DND-41 (cell line): ENCODE results near the gene MRFAP1.

ENCODE experiments used
- ATAC-seq: fragments of 200-7000 bp; cut with Tn5 transposase; 3 replicates; pipeline ENCODE4 v1.9.1; 2021; ENCODE audit warnings: low read depth; ENCODE audit not compliant: insufficient read depth
- DNase-seq: peaks from one replicate; pipeline ENCODE4 v3.0.0-alpha.2; 2020
- H2AFZ ChIP-seq: 2 replicates; pipeline ENCODE4 v1.6.0; 2012; ENCODE audit warnings: low read depth, low read length
- H3K27ac ChIP-seq: 2 replicates; pipeline ENCODE4 v1.5.1; 2012; ENCODE audit warnings: low read length, inconsistent platforms
- H3K27me3 ChIP-seq: fragments of 200-600 bp; sonication (generic); 2 replicates; pipeline ENCODE4 v1.6.0; 2012; ENCODE audit warnings: low read length, mild to moderate bottlenecking, inconsistent platforms; ENCODE audit not compliant: insufficient read depth, poor library complexity
- H3K36me3 ChIP-seq: 2 replicates; pipeline ENCODE4 v1.5.1; 2012; ENCODE audit warnings: low read length, inconsistent platforms; ENCODE audit not compliant: insufficient read depth
- H3K4me1 ChIP-seq: 2 replicates; pipeline ENCODE4 v1.5.1; 2012; ENCODE audit warnings: mild to moderate bottlenecking, low read length; ENCODE audit not compliant: insufficient read depth
- H3K4me2 ChIP-seq: 2 replicates; pipeline ENCODE4 v1.6.0; 2012; ENCODE audit warnings: mild to moderate bottlenecking, moderate library complexity, low read length, inconsistent platforms; ENCODE audit not compliant: insufficient read depth
- H3K4me3 ChIP-seq, 2 experiments: fragments of 200-600 bp in 1 of 2; shearing (Covaris generic) in 1 of 2; 2 replicates each; pipeline ENCODE4 v1.5.1; 2012 to 2016; ENCODE audit warnings: inconsistent platforms in 2 of 2, low read length in 2 of 2, mild to moderate bottlenecking in 2 of 2, low read depth in 1 of 2, moderate library complexity in 1 of 2
- H3K79me2 ChIP-seq: 2 replicates; pipeline ENCODE4 v1.6.0; 2012; ENCODE audit warnings: low read length, inconsistent platforms; ENCODE audit not compliant: insufficient read depth
- H3K9ac ChIP-seq: 2 replicates; pipeline ENCODE4 v1.6.0; 2012; ENCODE audit warnings: low read depth, mild to moderate bottlenecking, inconsistent platforms, low read length, moderate library complexity
- H3K9me3 ChIP-seq: 2 replicates; pipeline ENCODE4 v1.5.1; 2012; ENCODE audit warnings: low read length, moderate library complexity, mild to moderate bottlenecking, inconsistent platforms; ENCODE audit not compliant: insufficient read depth, severe bottlenecking
- H4K20me1 ChIP-seq: 2 replicates; pipeline ENCODE4 v1.6.0; 2012; ENCODE audit warnings: low read length; ENCODE audit not compliant: insufficient read depth
- EZH2 ChIP-seq: IDR thresholded peaks from 3 replicates; pipeline ENCODE4 v1.6.1; 2012; ENCODE audit warnings: borderline replicate concordance, low read depth, mild to moderate bottlenecking, moderate library complexity, low read length, inconsistent platforms; ENCODE audit not compliant: severe bottlenecking
- TF ChIP-seq, protein P1 (sequence below): IDR thresholded peaks from 2 replicates; pipeline ENCODE4 v1.5.1; 2012; ENCODE audit warnings: borderline replicate concordance, low read length, moderate library complexity, mild to moderate bottlenecking; ENCODE audit not compliant: poor library complexity, severe bottlenecking; ENCODE audit errors: extremely low read depth

The MRFAP1 gene

DNA sequence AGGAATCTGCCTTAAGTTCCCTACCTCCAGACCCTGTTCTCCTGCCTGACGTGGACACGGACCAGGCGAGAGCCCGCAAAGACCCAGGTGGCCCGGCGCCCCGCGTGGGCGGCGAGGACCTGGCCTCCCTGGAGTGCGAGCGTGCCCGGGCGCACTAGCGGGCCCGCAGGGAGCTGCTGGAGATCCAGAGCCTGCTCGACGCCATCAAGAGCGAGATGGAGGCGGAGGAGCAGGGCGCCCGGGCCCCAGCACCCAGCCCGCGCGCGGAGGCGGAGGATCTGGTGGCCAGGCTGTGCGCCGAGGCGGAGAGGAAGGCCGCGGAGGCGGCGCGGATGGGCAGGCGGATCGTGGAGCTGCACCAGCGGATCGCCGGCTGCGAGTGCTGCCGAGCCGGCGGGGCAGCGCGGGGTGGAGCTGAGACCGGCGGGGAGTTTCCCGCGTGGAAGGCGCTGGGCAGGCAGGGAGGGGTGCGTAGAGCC, 18.2 kb downstream of the MRFAP1 start:
- ATAC-seq = no peak
- Histone ChIP-seq H3K4me1 (no peaks in the 10 kb centered on the region), H3K27me3 (no peaks in the 10 kb centered on the region), H3K36me3 (no peaks in the 10 kb centered on the region), H2AFZ (no peak overlapping the region), H3K4me2 (no peak overlapping the region), H4K20me1 (no peaks in the 10 kb centered on the region), H3K4me3 (no peak overlapping the region), H3K27ac (no peak overlapping the region), H3K79me2 (no peaks in the 10 kb centered on the region), H3K9me3 (no peaks in the 10 kb centered on the region), H3K9ac (no peak overlapping the region)
- DNase-seq = no peak
- no peak for TF ChIP-seq EZH2
- TF ChIP-seq, protein P1, sequence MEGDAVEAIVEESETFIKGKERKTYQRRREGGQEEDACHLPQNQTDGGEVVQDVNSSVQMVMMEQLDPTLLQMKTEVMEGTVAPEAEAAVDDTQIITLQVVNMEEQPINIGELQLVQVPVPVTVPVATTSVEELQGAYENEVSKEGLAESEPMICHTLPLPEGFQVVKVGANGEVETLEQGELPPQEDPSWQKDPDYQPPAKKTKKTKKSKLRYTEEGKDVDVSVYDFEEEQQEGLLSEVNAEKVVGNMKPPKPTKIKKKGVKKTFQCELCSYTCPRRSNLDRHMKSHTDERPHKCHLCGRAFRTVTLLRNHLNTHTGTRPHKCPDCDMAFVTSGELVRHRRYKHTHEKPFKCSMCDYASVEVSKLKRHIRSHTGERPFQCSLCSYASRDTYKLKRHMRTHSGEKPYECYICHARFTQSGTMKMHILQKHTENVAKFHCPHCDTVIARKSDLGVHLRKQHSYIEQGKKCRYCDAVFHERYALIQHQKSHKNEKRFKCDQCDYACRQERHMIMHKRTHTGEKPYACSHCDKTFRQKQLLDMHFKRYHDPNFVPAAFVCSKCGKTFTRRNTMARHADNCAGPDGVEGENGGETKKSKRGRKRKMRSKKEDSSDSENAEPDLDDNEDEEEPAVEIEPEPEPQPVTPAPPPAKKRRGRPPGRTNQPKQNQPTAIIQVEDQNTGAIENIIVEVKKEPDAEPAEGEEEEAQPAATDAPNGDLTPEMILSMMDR = no peak

DNA sequence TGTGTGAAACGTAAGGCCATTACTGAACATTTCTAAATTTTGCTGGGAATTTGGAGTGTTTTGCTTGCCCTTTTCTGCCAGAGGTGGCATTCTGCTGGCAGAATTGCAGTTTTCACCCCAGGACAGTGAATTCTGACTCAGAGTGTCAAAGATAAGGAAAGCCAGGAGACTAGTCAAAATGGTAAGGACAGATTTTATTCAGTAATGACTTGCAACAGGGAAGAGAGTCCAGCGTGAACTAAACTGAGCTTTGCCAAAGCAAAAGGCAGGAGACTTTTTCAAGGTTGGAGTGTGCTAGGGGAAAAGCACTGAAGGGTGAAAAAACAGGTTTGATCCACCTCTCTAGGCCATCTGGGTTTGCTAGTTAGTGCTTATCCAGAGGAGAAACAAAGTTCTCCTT, 19.4 kb downstream of the MRFAP1 start:
- Histone ChIP-seq H3K4me2 (no peak overlapping the region), H3K9ac (no peak overlapping the region), H3K36me3 (no peaks in the 10 kb centered on the region), H3K79me2 (no peaks in the 10 kb centered on the region), H4K20me1 (no peaks in the 10 kb centered on the region), H2AFZ (no peak overlapping the region), H3K4me3 (no peak overlapping the region), H3K27me3 (no peaks in the 10 kb centered on the region), H3K9me3 (no peaks in the 10 kb centered on the region), H3K4me1 (no peaks in the 10 kb centered on the region), H3K27ac (no peak overlapping the region)
- TF ChIP-seq, protein P1 = no peak
- no peak for TF ChIP-seq EZH2
- DNase-seq (no peak), ATAC-seq (no peak)

DNA sequence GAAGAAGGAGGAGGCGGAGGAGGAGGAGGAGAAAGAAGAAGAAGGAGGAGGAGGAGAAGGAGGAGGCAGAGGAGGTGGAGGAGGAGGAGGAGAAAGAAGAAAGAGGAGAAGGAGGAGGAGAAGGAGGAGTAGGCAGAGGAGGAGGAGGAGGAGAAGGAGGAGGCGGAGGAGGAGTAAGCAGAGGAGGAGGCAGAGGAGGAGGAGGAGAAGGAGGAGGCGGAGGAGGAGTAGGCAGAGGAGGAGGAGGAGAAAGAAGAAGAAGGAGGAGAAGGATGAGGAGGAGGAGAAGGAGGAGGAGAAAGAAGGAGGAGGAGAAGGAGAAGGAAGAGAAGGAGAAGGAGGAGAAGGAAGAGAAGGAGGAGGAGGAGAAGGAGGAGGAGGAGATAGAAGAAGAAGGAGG, 19.9 kb downstream of the MRFAP1 start:
- no peaks in the 10 kb centered on the region for H4K20me1 ChIP-seq
- H2AFZ ChIP-seq = no peak overlapping the region
- no peak overlapping the region for H3K9ac ChIP-seq
- TF ChIP-seq, protein P1 = no peak
- TF ChIP-seq EZH2 = no peak
- H3K4me3 ChIP-seq = no peak overlapping the region
- no peaks in the 10 kb centered on the region for H3K27me3 ChIP-seq
- DNase-seq (no peak), ATAC-seq (no peak)
- no peaks in the 10 kb centered on the region for H3K79me2 ChIP-seq
- H3K4me2 ChIP-seq = no peak overlapping the region
- H3K36me3 ChIP-seq = no peaks in the 10 kb centered on the region
- H3K27ac ChIP-seq = no peak overlapping the region
- H3K9me3 ChIP-seq = no peaks in the 10 kb centered on the region
- H3K4me1 ChIP-seq = no peaks in the 10 kb centered on the region

DNA sequence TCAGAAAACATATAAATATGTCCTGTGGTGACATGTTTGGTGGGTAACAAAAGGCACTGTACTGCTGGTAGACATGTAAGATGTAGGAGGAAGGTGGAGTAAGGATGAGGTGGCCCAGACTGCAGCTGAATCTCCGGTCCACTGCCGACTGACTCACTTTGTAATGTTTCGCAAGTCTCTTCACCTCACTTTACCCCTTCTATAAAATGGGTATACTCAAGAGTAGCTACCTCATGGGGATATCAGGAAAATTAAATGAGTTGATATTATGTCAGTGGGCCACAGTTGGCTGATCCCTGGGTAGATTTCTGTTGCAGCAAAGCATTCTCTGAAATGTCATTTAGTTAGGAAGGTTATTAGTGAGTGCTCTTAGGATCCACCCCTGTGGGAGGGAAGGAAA, 22.1 kb downstream of the MRFAP1 start:
- Histone ChIP-seq H3K27me3 (no peaks in the 10 kb centered on the region), H3K9me3 (no peaks in the 10 kb centered on the region), H3K36me3 (no peaks in the 10 kb centered on the region), H3K79me2 (no peaks in the 10 kb centered on the region), H3K4me2 (no peak overlapping the region), H4K20me1 (no peaks in the 10 kb centered on the region), H3K4me1 (no peaks in the 10 kb centered on the region), H3K27ac (no peak overlapping the region), H3K9ac (no peak overlapping the region), H3K4me3 (no peak overlapping the region), H2AFZ (no peak overlapping the region)
- no peak for DNase-seq
- ATAC-seq = no peak
- TF ChIP-seq, protein P1 = no peak
- TF ChIP-seq EZH2 = no peak
